ENCODE measurements around the gene CCT5.

The CCT5 gene

DNA sequence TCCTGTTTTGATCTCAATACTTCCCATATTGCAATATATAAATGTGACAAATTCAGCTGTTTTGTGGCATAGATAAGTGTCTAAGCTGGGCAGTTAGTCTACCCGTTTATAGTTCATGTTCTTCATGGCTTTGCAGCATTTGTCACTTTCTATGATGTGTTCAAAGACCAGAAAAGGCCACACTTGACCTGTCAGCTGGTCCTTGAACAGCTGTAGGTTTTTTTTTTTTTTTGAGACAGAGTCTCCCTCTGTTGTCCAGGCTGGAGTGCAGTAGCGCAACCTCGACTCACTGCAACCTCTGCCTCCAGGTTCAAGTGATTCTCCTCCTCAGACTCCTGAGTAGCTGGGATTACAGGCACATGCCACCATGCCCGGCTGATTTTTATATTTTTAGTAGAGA, 29.2 kb downstream of the CCT5 start:
- TF ChIP-seq, protein P1, sequence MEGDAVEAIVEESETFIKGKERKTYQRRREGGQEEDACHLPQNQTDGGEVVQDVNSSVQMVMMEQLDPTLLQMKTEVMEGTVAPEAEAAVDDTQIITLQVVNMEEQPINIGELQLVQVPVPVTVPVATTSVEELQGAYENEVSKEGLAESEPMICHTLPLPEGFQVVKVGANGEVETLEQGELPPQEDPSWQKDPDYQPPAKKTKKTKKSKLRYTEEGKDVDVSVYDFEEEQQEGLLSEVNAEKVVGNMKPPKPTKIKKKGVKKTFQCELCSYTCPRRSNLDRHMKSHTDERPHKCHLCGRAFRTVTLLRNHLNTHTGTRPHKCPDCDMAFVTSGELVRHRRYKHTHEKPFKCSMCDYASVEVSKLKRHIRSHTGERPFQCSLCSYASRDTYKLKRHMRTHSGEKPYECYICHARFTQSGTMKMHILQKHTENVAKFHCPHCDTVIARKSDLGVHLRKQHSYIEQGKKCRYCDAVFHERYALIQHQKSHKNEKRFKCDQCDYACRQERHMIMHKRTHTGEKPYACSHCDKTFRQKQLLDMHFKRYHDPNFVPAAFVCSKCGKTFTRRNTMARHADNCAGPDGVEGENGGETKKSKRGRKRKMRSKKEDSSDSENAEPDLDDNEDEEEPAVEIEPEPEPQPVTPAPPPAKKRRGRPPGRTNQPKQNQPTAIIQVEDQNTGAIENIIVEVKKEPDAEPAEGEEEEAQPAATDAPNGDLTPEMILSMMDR (IDR thresholded peaks at IDR 0.05) = no peak

- TF ChIP-seq, protein P1 (IDR thresholded peaks at IDR 0.05) = no peak
Observed at GRCh38 chr5:10279925-10280720, 30.0 kb downstream of the CCT5 start.

- TF ChIP-seq, protein P1 (IDR thresholded peaks at IDR 0.05) = peak; percentile 86
Observed at GRCh38 chr5:10283927-10284635, 34.0 kb downstream of the CCT5 start.

GRCh38 chr5:10286162-10286861, 36.2 kb downstream of the CCT5 start:
- TF ChIP-seq, protein P1 (IDR thresholded peaks at IDR 0.05) = no peak

DNA sequence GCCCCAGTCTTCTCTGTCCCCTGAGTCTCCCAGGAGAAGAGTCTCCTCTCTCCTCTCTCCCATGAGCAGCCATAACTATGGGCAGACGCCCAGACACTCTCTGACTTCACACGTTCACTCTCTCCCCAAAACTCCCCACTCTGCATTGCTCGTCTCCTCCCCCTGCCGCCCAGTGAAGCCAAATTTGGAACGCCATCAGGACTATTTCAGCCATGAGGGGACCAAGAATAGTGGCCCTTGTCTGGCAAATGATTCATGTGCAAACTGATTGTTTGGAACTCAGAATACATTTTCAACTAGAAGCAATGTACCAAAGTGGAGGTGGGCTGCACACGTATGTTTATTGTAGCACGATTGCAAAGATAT, 36.8 kb downstream of the CCT5 start:
- TF ChIP-seq, protein P1 (IDR thresholded peaks at IDR 0.05) = no peak

DNA sequence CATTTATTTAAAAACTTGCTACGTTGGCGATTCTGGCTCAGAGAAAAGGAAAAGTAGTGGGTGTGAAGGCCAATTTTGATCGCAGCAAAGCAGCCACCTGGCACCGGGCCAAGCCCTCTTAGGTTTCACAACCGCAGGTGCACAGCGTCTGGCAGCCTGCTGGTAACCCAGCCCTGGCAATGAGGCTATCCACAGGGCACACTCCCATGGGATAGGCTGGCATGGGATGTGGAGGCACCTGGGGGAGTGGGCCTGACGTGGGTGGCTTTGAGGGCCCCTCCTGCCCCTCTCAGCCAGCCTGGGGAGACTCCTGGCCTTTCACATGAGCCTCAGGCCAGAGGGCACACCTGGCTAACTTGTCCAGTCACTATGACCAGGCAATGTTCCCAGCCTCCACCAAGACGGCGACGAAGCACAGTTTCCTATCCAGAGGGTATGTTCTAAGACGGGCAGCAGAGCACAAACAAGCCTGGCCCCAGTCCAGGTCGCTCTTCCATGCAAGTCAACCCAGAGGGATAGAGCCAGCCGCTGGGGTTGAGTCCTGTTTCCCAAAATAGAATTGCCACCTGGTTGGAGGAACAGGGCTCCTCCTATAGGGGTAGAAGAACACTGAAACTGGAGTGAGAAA, 38.6 kb downstream of the CCT5 start:
- TF ChIP-seq, protein P1 (IDR thresholded peaks at IDR 0.05) = no peak

GRCh38 chr5:10289353-10289752, 39.3 kb downstream of the CCT5 start:
- TF ChIP-seq, protein P1 (IDR thresholded peaks at IDR 0.05) = no peak
